Measurements from ENCODE around the gene SLC26A11.

Gene SLC26A11

DNA sequence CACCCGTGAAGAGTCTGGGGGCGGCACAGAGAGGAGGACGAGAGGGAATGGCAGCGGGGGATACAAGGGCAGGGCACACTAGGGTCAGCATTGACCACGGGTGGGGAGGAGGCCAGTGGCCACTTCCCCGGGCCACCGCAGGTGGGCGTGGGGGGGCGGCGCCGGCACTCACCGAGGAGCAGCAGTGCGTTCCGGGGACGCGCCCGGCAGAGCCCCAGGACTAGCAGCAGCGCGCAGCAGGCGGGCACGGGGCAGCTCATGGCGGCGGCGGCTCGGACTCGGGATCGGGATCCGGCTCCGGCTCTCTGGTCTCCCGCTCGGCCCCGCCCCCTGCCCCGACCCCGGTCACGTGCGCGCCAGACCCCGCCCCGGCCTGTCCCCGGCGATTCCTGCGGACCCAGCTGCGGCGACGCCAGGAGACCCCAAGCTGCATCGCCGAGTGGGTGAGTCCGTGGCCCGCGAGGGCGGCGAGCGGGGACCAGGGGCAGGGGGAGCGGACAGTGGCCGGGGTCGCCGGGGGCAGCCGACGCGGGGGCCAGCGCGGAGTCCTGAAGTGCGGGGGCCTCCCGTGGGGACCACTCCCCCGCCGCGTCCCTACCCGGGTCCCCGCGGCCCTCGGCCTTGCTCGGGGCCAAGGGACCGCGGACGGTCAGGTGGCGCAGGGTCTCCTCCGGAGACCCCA lies at the start of gene SLC26A11, which contains the start of gene SGSH:
Gene SLC26A11 (plus strand): TSS at position 374 of the 682 bp plus-strand sequence. CDS start 1,134 bp downstream, outside the sequence.
Gene SGSH (minus strand): TSS at position 280 of the 682 bp plus-strand sequence. CDS start 20 bp downstream, at position 260.
- no peak for DNase-seq

DNA sequence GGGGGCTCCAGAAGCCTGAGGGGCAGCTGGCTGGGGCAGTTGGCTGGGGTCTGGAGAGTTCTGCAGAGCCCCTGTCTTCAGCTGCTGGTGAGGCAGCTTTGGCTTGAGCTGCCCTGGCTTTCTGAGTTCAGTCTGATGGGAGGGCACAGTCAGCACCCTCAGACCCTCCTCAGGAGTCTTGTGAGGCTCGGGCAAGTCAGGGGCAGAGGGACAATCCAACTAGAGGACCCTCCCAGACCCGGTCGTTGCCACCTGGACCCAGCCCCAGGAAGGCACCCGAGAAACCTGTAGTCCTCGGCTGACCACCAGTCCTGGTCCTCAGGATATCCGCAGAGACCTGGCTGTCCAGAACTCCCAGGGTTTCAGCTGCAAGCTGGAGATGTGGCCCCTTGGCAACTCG lies 48.5 kb upstream of the SLC26A11 start:
- no peak for DNase-seq

DNA sequence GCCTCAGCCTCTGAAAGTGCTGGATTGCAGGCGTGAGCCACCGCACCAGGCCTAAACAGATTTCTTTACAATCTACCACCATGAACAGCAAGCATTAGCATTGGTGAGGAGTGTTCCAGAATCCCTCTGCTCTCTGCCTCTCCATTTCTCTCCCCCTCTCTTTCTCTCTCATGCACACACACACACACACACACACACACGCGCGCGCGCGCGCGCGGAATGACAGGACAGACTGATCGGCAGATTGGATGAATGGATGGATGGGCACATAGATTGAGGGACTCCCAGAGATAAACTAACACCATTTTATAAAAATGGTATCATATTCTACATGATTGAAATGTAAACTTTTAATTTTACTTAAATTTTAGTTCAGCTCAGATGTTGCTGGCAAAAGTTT lies 47.1 kb upstream of the SLC26A11 start:
- DNase-seq: no peak

DNA sequence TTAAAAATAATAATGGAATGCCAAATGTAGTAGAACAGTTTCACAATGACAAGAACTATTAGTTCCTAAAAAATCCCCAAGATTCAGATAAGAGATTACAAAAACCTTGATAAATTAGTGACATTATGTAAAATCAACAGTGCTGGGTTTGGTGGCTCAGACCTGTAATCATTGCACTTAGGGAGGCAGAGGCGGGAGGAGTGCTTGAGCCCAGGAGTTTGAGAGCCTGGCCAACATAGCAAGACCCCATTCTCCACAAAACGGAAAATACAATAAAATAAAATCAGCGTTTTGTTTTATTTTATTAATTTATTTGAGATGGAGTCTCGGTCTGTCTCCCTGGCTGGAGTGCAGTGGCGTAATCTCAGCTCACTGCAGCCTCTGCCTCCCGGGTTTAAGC lies 46.3 kb upstream of the SLC26A11 start:
- DNase-seq: no peak

DNA sequence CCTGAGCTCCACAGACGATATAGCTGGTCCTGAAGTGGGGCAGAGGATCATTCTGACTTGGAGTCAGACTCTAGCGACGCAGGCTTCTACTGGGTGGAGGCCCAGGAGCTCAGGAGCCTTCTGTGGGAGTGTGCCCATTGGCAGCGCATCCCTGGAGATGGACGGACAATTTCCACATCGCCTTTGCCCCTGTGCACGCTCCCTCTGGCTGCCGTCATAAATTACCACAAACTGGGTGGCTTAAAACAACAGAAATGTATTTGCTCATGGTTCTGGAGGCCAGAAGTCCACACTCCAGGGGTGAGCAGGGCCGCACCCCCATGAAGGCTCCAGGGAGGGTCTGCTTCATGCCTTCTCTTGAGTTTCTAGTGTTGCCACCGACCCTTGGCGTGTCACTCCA lies 43.5 kb upstream of the SLC26A11 start:
- no peak for DNase-seq

DNA sequence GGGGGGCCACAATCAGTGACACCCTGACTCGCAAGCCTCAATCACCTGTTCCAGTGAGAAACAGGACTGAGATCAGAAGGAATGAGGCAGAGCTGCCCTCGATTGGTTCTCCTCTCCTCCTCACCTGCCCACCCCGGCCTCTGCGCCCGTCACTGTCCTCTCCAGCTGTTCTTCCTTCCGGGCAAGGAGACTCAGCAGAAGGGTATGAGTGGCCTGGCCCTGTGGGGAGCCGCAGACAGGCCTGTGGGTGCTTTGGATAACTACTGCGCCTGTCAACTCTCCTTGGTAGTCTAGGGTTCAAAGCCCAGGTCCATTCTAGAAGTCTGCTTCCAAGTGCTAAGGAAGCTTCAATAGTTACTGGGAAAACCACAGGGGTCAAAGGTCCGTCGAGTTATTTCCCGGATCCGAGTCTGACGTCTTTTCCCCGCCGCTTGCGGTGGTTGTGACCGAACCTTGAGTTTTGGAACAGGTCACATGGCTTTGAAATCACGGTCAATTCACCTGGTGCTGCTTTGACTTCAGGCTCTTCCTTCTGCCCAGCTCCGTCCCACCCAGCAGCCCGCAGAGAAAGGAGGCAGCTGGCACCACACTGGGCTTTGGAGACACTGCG lies 42.1 kb upstream of the SLC26A11 start:
- no peak for DNase-seq

DNA sequence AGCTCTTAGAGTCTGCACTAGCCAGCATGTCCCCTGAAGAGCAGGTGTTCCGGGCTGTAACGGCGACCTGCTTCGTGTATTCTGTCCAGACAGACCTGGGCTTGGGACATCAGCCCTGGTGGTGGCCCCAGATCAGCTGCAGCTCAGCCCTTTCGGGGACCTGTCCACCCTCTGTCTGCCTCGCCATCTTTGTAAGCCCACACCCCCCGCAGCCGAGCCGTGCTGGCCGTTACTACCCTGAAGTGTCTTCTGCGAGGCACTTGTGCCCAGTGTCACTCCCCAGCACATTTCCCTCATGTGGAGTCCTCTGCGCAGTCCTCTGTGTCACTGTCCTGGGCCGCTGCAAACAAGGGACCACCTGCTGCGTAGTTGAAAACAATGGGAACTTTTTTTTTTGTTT lies 40.0 kb upstream of the SLC26A11 start:
- DNase-seq: no peak

DNA sequence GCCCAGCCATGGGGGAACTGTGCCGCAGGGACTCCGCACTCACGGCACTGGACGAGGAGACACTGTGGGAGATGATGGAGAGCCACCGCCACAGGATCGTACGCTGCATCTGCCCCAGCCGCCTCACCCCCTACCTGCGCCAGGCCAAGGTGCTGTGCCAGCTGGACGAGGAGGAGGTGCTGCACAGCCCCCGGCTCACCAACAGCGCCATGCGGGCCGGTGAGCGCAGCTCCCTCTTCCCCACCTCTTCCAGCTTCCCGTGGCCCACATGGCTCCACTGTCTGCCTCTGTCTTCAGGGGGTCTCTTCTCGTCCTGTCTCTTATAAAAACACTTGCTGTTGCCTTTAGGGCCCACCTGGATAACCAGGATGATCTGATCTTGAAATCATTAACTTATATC lies 38.8 kb upstream of the SLC26A11 start:
- DNase-seq: no peak

DNA sequence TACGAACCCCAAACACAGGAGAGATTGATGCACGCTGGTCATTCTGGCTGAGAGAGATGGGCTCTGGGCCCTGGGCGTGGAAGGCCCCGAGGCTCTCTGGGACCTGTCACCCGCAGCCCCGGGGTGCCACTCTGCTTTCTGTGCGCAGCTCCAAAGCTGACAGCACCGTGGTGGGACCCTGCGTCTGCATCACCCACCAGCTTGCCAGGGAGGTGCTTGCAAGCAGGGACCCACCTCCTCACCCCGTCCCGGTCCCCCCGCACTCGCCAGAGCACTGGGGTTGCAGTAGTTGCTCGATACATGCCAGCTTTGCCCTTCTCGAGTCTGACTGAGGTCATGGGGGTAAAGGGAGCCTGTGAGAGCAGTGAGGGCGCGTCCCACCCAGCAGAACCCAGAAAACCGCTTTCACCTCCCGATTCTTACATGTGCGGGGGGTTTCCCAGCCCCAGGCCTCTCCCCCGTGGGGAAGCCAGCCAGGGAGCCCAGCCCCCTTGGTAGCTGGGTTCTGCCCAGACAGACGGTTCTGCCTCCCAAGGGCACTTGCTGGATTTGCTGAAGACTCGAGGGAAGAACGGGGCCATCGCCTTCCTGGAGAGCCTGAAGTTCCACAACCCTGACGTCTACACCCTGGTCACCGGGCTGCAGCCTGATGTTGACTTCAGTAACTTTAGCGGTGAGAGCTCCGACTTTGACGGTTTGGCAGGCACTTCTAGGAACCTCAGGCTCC lies 37.9 kb upstream of the SLC26A11 start:
- DNase-seq: no peak

DNA sequence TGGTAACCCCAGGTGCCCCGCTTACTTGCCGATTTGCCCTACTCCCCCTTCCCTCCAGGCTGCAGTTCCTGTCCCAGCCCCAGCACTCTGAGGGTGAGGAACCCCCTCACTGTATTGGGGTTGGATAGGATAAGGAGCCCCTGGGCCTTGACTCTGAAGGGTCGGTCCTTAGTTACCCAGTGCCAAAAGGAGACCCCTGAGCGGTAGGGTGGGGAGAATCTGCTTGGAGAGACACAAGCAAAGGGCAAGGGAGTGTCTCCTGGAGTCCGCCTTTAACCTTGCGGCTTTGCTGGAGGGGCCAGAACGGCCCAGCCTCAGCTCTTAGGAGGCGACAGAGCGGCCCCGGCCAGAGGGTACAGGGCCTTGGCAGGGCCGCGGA lies 37.4 kb upstream of the SLC26A11 start:
- DNase-seq: no peak

DNA sequence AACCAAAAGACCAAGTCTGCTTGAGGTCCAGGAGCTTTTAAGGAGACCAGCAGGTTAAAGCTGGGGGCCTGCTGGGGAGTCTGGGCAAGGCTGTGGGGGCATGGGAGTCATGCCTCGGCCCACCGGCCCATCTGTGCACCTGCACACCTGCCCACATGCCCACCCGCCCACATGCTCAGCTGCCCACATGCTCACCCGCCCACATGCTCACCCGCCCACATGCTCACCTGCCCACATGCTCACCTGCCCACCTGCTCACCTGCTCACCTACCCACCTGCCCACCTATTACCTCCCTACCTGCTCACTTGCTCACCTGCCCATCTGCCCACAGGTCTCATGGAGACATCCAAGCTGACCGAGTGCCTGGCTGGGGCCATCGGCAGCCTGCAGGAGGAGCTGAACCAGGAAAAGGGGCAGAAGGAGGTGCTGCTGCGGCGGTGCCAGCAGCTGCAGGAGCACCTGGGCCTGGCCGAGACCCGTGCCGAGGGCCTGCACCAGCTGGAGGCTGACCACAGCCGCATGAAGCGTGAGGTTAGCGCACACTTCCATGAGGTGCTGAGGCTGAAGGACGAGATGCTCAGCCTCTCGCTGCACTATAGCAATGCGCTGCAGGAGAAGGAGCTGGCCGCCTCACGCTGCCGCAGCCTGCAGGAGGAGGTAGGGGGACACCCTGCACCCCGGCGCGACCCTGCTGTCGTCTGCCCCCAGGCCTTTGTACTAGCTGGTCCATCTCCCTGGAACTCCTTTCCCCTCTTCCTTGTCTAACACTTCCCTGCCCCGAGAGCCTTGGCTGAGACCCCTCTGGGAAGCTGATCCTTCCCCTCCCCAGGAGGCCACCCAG lies 36.4 kb upstream of the SLC26A11 start:
- no peak for DNase-seq

DNA sequence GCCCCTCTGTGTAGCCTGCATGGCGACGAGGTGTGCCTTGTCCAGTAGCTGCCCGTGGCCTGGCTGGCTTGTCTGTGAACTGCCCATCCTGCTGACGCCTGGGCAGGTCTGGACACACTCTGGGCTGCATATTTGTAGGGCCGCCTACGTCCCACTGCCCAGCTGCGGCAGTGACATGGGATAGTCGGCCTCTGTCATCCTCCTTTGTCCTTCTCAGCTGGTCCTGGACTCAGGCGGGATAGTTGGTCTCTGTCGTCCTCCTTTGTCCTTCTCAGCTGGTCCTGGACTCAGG lies 35.9 kb upstream of the SLC26A11 start:
- no peak for DNase-seq

DNA sequence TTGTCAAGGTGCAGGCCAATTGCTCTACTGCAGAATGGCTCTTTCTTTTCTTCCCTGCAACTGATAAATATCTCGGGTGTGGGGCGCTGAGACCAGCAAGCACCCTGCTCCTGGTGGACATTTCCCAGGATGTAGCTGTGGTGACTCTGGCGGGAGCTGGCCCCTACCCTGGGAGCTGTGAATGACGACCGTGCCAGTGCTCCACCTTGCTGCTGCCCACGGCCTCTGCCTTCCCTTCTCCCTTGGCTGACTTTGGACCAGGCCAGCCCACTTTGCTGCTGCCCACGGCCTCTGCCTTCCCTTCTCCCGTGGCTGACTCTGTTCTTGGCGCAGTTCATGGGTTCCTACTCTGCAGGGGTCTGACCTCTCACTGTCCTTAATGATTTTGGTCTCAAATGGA lies 34.3 kb upstream of the SLC26A11 start:
- DNase-seq: no peak

DNA sequence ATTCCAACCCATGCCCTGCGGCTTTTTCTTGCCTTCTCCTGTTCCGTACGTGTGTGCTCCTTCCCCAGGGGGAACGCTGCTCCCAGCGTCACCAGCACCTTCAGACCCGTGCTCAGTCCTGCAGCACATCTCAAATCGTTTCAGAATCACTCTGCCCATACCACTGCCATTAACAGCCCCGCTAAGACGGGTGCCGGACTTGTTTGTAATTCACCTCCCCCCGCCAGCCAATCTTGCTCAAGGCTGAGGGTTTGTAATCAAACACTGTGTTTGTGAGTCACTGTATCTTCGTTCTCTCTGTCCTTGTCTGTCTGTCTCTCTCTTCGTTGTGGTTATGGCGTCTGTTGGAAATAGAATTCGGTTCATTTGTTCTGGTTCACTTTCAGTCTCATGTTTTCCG lies 33.1 kb upstream of the SLC26A11 start:
- DNase-seq: no peak

DNA sequence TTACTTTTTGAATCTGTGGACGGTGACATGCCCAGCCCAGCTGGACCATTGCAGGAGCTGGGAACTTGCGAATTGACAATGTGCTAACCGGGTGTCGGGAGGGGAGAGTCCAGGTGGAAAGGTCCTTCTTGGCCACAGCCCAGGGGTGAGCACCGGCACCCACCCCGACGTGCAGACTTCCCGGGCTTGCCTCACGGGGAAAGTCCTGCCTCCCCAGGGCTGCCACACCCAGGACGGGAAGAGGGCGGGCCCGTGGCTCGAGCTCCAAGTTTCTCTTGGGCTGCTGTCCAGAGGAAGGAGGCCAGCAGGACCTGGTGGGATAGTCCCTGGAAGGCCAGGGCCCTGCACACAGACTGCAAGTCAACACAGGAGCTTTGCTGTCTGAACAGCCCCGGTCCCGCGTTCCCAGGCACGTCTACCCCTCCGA lies 32.7 kb upstream of the SLC26A11 start:
- DNase-seq: no peak

DNA sequence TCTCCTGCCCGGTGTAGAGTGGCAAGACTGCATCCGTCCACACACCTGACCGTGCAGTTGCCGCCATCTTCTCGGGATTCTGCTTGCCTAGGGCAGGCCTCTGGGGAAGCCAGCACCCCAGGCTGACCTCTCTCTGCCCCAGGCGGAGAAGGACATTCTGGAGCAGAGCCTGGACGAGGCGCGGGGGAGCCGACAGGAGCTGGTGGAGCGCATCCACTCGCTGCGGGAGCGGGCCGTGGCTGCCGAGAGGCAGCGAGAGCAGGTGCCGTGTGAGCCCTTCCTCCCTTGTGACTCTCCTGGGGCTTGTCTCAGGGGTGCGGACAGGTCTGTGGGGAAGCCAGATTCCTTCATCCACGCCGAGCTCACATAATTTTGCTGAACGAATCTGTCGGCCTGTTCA lies 30.6 kb upstream of the SLC26A11 start:
- DNase-seq: no peak

DNA sequence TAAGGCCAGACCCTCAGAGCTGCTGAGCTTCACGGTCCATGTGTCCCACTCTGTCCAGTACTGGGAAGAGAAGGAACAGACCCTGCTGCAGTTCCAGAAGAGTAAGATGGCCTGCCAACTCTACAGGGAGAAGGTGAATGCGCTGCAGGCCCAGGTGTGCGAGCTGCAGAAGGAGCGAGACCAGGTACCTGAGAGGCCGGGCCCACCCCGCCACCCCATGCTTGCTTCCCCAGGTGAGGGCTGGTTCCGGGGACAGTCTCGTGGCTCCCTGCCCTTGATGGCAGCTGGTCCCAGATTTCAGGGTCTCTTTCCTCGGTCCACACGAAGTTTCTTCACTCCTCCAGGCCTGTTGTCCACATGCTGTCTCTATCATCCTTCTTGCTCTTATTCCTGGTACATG lies 29.5 kb upstream of the SLC26A11 start:
- DNase-seq: no peak

DNA sequence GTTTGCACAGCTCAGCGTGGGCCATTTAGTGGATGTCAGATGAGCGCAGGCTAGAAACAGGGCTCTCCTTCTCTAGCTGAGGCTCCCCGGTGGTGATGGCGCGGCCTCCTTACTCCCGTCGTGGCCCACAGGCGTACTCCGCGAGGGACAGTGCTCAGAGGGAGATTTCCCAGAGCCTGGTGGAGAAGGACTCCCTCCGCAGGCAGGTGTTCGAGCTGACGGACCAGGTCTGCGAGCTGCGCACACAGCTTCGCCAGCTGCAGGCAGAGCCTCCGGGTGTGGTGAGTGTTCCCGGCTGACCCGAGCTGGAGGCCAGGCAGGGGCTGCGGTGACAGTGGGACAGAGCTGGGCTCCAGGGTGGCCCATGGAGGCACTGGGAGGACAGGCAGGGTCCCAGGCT lies 29.0 kb upstream of the SLC26A11 start:
- DNase-seq: no peak

DNA sequence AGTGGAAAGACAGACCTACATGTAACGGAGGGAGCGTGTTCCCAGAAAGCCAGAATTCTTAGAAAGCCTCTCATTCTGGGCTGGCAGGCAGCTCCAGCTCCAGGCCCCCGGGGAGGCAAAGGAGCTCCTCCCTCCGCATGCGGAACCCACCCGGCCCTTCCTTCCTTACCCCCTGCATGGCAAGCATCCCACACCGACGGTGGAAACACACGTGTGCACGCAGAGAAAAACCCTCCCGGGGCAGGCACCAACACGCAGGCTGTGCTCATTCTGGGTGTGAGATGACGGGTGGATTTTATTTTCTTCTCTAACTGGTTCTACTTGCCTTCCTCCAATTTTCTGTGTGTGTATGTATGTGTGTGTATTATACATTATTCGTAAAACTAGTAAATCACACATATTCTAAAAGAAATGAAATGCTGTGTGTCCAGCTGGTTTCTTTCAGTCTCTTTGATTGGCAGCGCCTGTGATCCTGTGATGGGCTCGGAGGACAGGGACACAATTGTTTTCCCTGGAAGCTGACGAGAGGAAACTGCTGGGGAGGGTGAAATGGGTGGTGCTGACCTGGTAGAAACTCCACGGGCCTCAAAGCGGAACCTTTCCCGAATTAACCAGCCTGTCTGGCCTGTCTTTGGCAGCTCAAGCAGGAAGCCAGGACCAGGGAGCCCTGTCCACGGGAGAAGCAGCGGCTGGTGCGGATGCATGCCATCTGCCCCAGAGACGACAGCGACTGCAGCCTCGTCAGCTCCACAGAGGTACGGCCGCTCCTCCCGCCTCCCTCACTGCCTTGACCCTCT lies 28.2 kb upstream of the SLC26A11 start:
- DNase-seq: no peak

DNA sequence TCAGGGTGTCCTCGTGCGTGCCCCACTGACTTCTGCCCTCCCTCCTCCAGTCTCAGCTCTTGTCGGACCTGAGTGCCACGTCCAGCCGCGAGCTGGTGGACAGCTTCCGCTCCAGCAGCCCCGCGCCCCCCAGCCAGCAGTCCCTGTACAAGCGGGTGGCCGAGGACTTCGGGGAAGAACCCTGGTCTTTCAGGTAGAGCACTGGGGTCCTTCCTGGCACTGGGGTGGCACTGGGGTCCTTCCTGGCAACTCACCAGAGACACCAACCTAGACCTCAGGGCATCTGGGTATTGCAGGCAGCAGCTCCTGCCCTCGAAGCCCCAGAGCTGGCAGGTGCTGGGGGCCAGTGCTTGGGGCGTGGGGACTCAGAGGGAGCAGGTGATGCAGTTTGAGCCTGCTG lies 25.1 kb upstream of the SLC26A11 start:
- DNase-seq: no peak

DNA sequence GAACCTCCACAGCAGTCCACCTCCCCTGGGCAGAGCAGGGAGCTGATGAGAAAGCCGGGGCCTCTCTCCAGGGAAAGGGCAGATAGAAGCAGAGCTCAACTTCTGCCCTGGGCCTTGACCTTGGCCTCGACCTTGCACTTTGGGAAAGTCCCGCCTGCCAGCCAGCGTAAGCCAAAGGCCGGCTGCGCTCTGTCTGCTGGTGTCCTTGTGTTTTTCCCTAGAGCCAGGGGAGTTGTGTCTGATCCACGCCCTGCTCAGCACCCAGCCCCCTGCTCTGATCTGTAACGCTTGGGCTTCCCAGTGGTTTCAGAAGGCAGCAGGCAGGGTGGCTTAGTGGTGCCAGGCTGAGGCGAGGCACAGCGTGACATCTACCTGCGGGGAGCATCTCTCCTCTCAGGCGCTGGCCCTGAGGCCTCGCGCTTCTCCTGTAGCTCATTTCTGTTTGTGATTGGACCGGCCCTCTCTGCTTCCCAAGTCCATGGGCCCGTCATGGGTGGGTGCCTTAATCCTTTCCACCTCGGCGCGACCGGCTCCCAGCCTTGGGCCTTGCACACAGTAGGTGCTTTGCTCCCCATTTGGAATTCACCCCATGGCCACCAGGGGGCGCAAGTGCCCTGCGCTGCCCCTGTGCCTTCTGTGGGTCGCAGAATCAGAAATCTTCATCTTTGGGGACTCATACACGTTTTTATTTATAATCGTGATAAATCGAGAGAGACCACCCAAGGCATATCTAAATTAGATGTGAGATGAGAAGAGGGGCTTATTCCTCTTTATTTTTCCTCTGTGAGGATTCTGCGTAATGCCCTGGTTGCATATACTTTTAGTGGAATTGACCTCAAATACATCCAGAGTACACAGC lies 24.3 kb upstream of the SLC26A11 start:
- no peak for DNase-seq

DNA sequence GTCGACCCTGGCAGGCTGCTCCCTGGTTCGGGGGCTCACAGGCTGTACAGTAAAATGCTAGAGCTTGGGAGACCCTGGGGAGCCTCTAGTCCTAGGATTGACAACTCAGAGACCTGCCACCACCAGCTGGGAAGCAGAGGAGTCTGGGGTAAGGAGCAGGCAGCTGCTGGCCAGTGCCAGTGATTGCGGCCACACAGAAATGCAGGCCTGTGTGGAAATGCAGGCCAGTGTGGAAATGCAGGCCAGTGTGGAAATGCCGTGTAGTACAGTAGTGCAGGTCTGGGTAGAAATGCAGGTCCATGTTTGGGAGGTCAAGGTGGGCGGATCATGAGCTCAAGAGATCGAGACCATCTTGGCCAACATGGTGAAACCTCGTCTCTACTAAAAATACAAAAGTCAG lies 23.6 kb upstream of the SLC26A11 start:
- DNase-seq: no peak
